Smooth muscle cell (in vitro differentiated cells): ENCODE measurements around the gene YTHDC2. TPM values are rescaled to one million over a fixed set of nuclear protein-coding genes. Genes with fewer than 3 reads are reported as not detected.

Source experiments
- DNase-seq: peaks from one replicate; lab custom pipeline; 2025; ENCODE audit not compliant: unreplicated experiment; lab: John Stamatoyannopoulos, UW
- H2AFZ ChIP-seq: fragments of 200-600 bp; sonication (generic); 2 replicates; pipeline ENCODE4 v1.6.0; 2016; ENCODE audit warnings: antibody characterized with exemption, low read depth, mild to moderate bottlenecking
- H3F3A ChIP-seq: fragments of 200-600 bp; sonication (generic); 2 replicates; pipeline ENCODE4 v1.6.0; 2017; ENCODE audit warnings: antibody characterized with exemption, low read depth
- H3K27ac ChIP-seq: fragments of 200-600 bp; sonication (generic); 2 replicates; pipeline ENCODE4 v1.5.1; 2016; ENCODE audit warnings: low read depth, mild to moderate bottlenecking
- H3K27me3 ChIP-seq: fragments of 200-600 bp; sonication (generic); 2 replicates; pipeline ENCODE4 v1.6.1; 2016; ENCODE audit warnings: low read depth, mild to moderate bottlenecking
- H3K36me3 ChIP-seq: fragments of 200-600 bp; sonication (generic); 2 replicates; pipeline ENCODE4 v1.5.1; 2016; ENCODE audit warnings: low read depth
- H3K4me1 ChIP-seq: fragments of 200-600 bp; sonication (generic); 2 replicates; pipeline ENCODE4 v1.5.1; 2016; ENCODE audit warnings: low read depth
- H3K4me2 ChIP-seq: fragments of 200-600 bp; sonication (generic); 2 replicates; pipeline ENCODE4 v1.6.0; 2016; ENCODE audit warnings: mild to moderate bottlenecking
- H3K4me3 ChIP-seq: fragments of 200-600 bp; sonication (generic); 2 replicates; pipeline ENCODE4 v1.5.1; 2016; ENCODE audit warnings: mild to moderate bottlenecking
- H3K79me2 ChIP-seq: fragments of 200-600 bp; sonication (generic); 2 replicates; pipeline ENCODE4 v1.6.0; 2016; ENCODE audit warnings: low read depth, mild to moderate bottlenecking
- H3K9ac ChIP-seq: fragments of 200-600 bp; sonication (generic); 2 replicates; pipeline ENCODE4 v1.6.0; 2016; ENCODE audit warnings: low read depth
- H3K9me3 ChIP-seq: fragments of 200-600 bp; sonication (generic); replicated peaks from 2 replicates; pipeline ENCODE4 v1.5.1; 2016; ENCODE audit warnings: low read depth
- H4K20me1 ChIP-seq: fragments of 200-600 bp; sonication (generic); 2 replicates; pipeline ENCODE4 v1.6.0; 2016; ENCODE audit warnings: low read depth
- CTCF ChIP-seq: fragments of 200-600 bp; sonication (generic); IDR thresholded peaks from 2 replicates; pipeline ENCODE4 v1.5.1; 2017; ENCODE audit warnings: borderline replicate concordance, mild to moderate bottlenecking, antibody characterized with exemption; ENCODE audit not compliant: insufficient read depth, poor library complexity, severe bottlenecking
- WGBS: methylation state at CpG from one replicate; pipeline ENCODE4 v1.1.7; 2016; ENCODE audit warnings: low lambda C conversion rate; 5-methylcytosine and 5-hydroxymethylcytosine counted together
- polyA plus RNA-seq: library from polyadenylated mRNA; unstranded; fragments of >200 nt; fragmentation: Nextera tagmentation; extraction: Ambion mirVana; gene quantifications from 2 replicates; pipeline ENCODE4 v1.2.1, GENCODE V29; 2016
- total RNA-seq: library from RNA; depleted of rRNA; stranded (reverse); fragments of >200 nt; gene quantifications from 2 replicates; pipeline ENCODE4 v1.2.3, GENCODE V29; 2014

YTHDC2 gene
- total and polyA plus RNA-seq, 2 experiments from 2014 or later = 5.4 to 12.7 TPM

- H3K79me2 ChIP-seq = no peaks in the 10 kb centered on the region
- no peaks in the 10 kb centered on the region for H3K36me3 ChIP-seq
- DNase-seq = no peak
- no peaks in the 10 kb centered on the region for H3K27me3 ChIP-seq
- H2AFZ ChIP-seq = no peak overlapping the region
- H3K4me3 ChIP-seq = no peak overlapping the region
- H3K27ac ChIP-seq = no peak overlapping the region
- no peaks in the 10 kb centered on the region for H4K20me1 ChIP-seq
- no peaks in the 10 kb centered on the region for H3K4me1 ChIP-seq
- no peak overlapping the region for H3K9ac ChIP-seq
- TF ChIP-seq CTCF = no peak
- WGBS = 68% methylated on average over 5 of the region's 5 CpGs
- H3K4me2 ChIP-seq = no peak overlapping the region
- H3F3A ChIP-seq = no peaks in the 10 kb centered on the region
- no peaks in the 10 kb centered on the region for H3K9me3 ChIP-seq
Measured at GRCh38 chr5:113505181-113505580, 8.3 kb upstream of the YTHDC2 start.

GRCh38 chr5:113507601-113508000, 5.9 kb upstream of the YTHDC2 start:
- no peaks in the 10 kb centered on the region for H3K4me1 ChIP-seq
- no peak overlapping the region for H2AFZ ChIP-seq
- H3F3A ChIP-seq = no peaks in the 10 kb centered on the region
- TF ChIP-seq CTCF = no peak
- H3K27me3 ChIP-seq = no peaks in the 10 kb centered on the region
- no peak overlapping the region for H3K4me2 ChIP-seq
- no peaks in the 10 kb centered on the region for H3K79me2 ChIP-seq
- H4K20me1 ChIP-seq = no peaks in the 10 kb centered on the region
- H3K9ac ChIP-seq = no peak overlapping the region
- H3K27ac ChIP-seq = no peak overlapping the region
- no peak overlapping the region for H3K4me3 ChIP-seq
- no peaks in the 10 kb centered on the region for H3K36me3 ChIP-seq
- no peak for DNase-seq
- H3K9me3 ChIP-seq = no peaks in the 10 kb centered on the region

GRCh38 chr5:113508756-113509155, 4.7 kb upstream of the YTHDC2 start:
- Histone ChIP-seq H3K79me2 (no peaks in the 10 kb centered on the region), H4K20me1 (no peaks in the 10 kb centered on the region), H3F3A (no peaks in the 10 kb centered on the region), H2AFZ (no peak overlapping the region), H3K4me2 (no peak overlapping the region), H3K9ac (no peak overlapping the region), H3K4me3 (no peak overlapping the region), H3K4me1 (no peaks in the 10 kb centered on the region), H3K36me3 (no peaks in the 10 kb centered on the region), H3K27ac (no peak overlapping the region), H3K27me3 (no peaks in the 10 kb centered on the region), H3K9me3 (no peaks in the 10 kb centered on the region)
- TF ChIP-seq CTCF = no peak
- no peak for DNase-seq

- Histone ChIP-seq H3K79me2 (peaks cover 14% of the 10 kb centered on the region), H2AFZ (no peak overlapping the region), H3K9me3 (no peaks in the 10 kb centered on the region), H3K4me2 (no peak overlapping the region), H3K4me1 (peaks cover 8% of the 10 kb centered on the region), H4K20me1 (no peaks in the 10 kb centered on the region), H3K27ac (no peak overlapping the region), H3K4me3 (no peak overlapping the region), H3K36me3 (no peaks in the 10 kb centered on the region), H3F3A (no peaks in the 10 kb centered on the region), H3K9ac (no peak overlapping the region), H3K27me3 (no peaks in the 10 kb centered on the region)
- peak; percentile 56 for TF ChIP-seq CTCF
- DNase-seq = no peak
- WGBS = 72% methylated on average over 6 of the region's 6 CpGs
Measured at GRCh38 chr5:113510836-113511451, 2.5 kb upstream of the YTHDC2 start.
